H9 (cell line): ENCODE measurements around the gene BEST4. TPM values are rescaled to one million over a fixed set of nuclear protein-coding genes. Genes with fewer than 3 reads are reported as not detected.
A peak's percentile ranks its signal among the peaks of the same experiment; 100 is the strongest.

Experiments used
- DNase-seq: peaks from one replicate; pipeline ENCODE4 v3.0.0-alpha.2; 2017
- H2AFZ ChIP-seq: one replicate; pipeline ENCODE4 v1.6.1; 2013; ENCODE audit warnings: mild to moderate bottlenecking, low read length, control low read depth, moderate library complexity
- H2AK5ac ChIP-seq: 2 replicates; pipeline ENCODE4 v1.6.1; 2013; ENCODE audit warnings: low read length, control low read depth, mixed read lengths; ENCODE audit not compliant: insufficient read length
- H2BK120ac ChIP-seq: one replicate; pipeline ENCODE4 v1.6.1; 2013; ENCODE audit warnings: low read depth, mild to moderate bottlenecking, low read length, control low read depth, inconsistent platforms; ENCODE audit not compliant: poor library complexity, severe bottlenecking
- H2BK12ac ChIP-seq: 2 replicates; pipeline ENCODE4 v1.6.1; 2013; ENCODE audit warnings: low read length, control low read depth, mixed read lengths, low read depth; ENCODE audit not compliant: insufficient read length
- H2BK15ac ChIP-seq: 2 replicates; pipeline ENCODE4 v1.6.1; 2013; ENCODE audit warnings: low read depth, low read length, control low read depth
- H2BK20ac ChIP-seq: one replicate; pipeline ENCODE4 v1.6.1; 2013; ENCODE audit warnings: low read depth, mild to moderate bottlenecking, low read length, control low read depth, inconsistent platforms; ENCODE audit not compliant: poor library complexity, severe bottlenecking
- H2BK5ac ChIP-seq: 2 replicates; pipeline ENCODE4 v1.6.1; 2013; ENCODE audit warnings: low read length, control low read depth, mixed read lengths; ENCODE audit not compliant: insufficient read length
- H3K14ac ChIP-seq: 2 replicates; pipeline ENCODE4 v1.6.1; 2013; ENCODE audit warnings: low read length, control low read depth; ENCODE audit not compliant: insufficient read depth
- H3K18ac ChIP-seq: 2 replicates; pipeline ENCODE4 v1.6.1; 2013; ENCODE audit warnings: low read depth, mild to moderate bottlenecking, mixed read lengths, low read length, control low read depth; ENCODE audit not compliant: insufficient read length
- H3K23ac ChIP-seq: 2 replicates; pipeline ENCODE4 v1.6.1; 2013; ENCODE audit warnings: low read length, control low read depth, mixed read lengths, low read depth; ENCODE audit not compliant: insufficient read length
- H3K23me2 ChIP-seq: 2 replicates; pipeline ENCODE4 v1.6.1; 2013; ENCODE audit warnings: low read depth, mild to moderate bottlenecking, mixed read lengths, low read length, control low read depth; ENCODE audit not compliant: insufficient read length, poor library complexity, severe bottlenecking
- H3K27ac ChIP-seq: 2 replicates; pipeline ENCODE4 v1.5.1; 2013; ENCODE audit warnings: low read length, control low read depth, mixed read lengths, low read depth; ENCODE audit not compliant: insufficient read length
- H3K27me3 ChIP-seq: 2 replicates; pipeline ENCODE4 v1.6.1; 2013; ENCODE audit warnings: low read length, control low read depth, inconsistent platforms; ENCODE audit not compliant: insufficient read depth
- H3K4ac ChIP-seq: 2 replicates; pipeline ENCODE4 v1.6.1; 2013; ENCODE audit warnings: low read depth, mild to moderate bottlenecking, control low read depth, inconsistent platforms, low read length, moderate library complexity
- H3K4me1 ChIP-seq: 2 replicates; pipeline ENCODE4 v1.6.1; 2013; ENCODE audit warnings: low read length, control low read depth, inconsistent platforms; ENCODE audit not compliant: insufficient read depth
- H3K4me2 ChIP-seq: 2 replicates; pipeline ENCODE4 v1.6.1; 2013; ENCODE audit warnings: low read length, control low read depth, mixed read lengths; ENCODE audit not compliant: insufficient read length, insufficient read depth
- H3K56ac ChIP-seq: 2 replicates; pipeline ENCODE4 v1.6.1; 2013; ENCODE audit warnings: low read depth, mild to moderate bottlenecking, mixed read lengths, low read length, control low read depth; ENCODE audit not compliant: insufficient read length
- H3K79me1 ChIP-seq: 2 replicates; pipeline ENCODE4 v1.6.1; 2013; ENCODE audit warnings: low read depth, mild to moderate bottlenecking, moderate library complexity, low read length, control low read depth, inconsistent platforms; ENCODE audit not compliant: insufficient read depth, poor library complexity, severe bottlenecking
- H3K79me2 ChIP-seq: 2 replicates; pipeline ENCODE4 v1.6.1; 2013; ENCODE audit warnings: low read length, control low read depth, inconsistent platforms; ENCODE audit not compliant: insufficient read depth
- H3K9ac ChIP-seq: 2 replicates; pipeline ENCODE4 v1.6.1; 2013; ENCODE audit warnings: low read length, control low read depth, mixed read lengths; ENCODE audit not compliant: insufficient read length; ENCODE audit errors: extremely low read depth
- H3K9me3 ChIP-seq: one replicate; pipeline ENCODE4 v1.6.1; 2013; ENCODE audit warnings: low read depth, low read length, inconsistent platforms; ENCODE audit not compliant: control insufficient read depth
- H3T11ph ChIP-seq: one replicate; pipeline ENCODE4 v1.6.1; 2013; ENCODE audit warnings: mild to moderate bottlenecking, low read length, control low read depth, inconsistent platforms
- H4K20me1 ChIP-seq: one replicate; pipeline ENCODE4 v1.6.1; 2013; ENCODE audit not compliant: control insufficient read depth, insufficient read length, insufficient read depth
- H4K5ac ChIP-seq: 2 replicates; pipeline ENCODE4 v1.6.1; 2013; ENCODE audit warnings: low read depth, mild to moderate bottlenecking, mixed read lengths, low read length, control low read depth; ENCODE audit not compliant: insufficient read length
- H4K8ac ChIP-seq: replicated peaks from 2 replicates; pipeline ENCODE4 v1.6.1; 2013; ENCODE audit warnings: low read length, control low read depth, mixed read lengths, low read depth; ENCODE audit not compliant: insufficient read length
- H4K91ac ChIP-seq: 2 replicates; pipeline ENCODE4 v1.6.1; 2013; ENCODE audit warnings: low read depth, mild to moderate bottlenecking, moderate library complexity, mixed read lengths, low read length, control low read depth; ENCODE audit not compliant: insufficient read length
- H3K27ac Mint-ChIP-seq, 3 experiments: 2 replicates in 2 of 3; 3 replicates in 1 of 3; pipeline ENCODE4 v1.8.0; 2020 to 2021; ENCODE audit warnings: mixed read lengths in 3 of 3, mild to moderate bottlenecking in 1 of 3, moderate library complexity in 1 of 3
- H3K27me3 Mint-ChIP-seq: 2 replicates; pipeline ENCODE4 v1.8.0; 2021; ENCODE audit warnings: low read depth, mild to moderate bottlenecking, moderate library complexity, mixed read lengths
- H3K36me3 Mint-ChIP-seq, 3 experiments: 2 replicates in 2 of 3; 3 replicates in 1 of 3; pipeline ENCODE4 v1.8.0; 2020 to 2021; ENCODE audit warnings: low read depth in 3 of 3, mixed read lengths in 3 of 3; ENCODE audit not compliant: insufficient read depth in 1 of 3
- H3K4me1 Mint-ChIP-seq, 2 experiments: 2 replicates each; pipeline ENCODE4 v1.8.0; 2020; ENCODE audit warnings: mixed read lengths in 2 of 2
- H3K4me3 Mint-ChIP-seq, 2 experiments: 2 replicates in 1 of 2; 3 replicates in 1 of 2; pipeline ENCODE4 v1.8.0; 2020 to 2021; ENCODE audit warnings: mild to moderate bottlenecking in 2 of 2, mixed read lengths in 2 of 2, moderate library complexity in 1 of 2
- H3K9me3 Mint-ChIP-seq, 2 experiments: 2 replicates in 1 of 2; 3 replicates in 1 of 2; pipeline ENCODE4 v1.8.0; 2020; ENCODE audit warnings: mild to moderate bottlenecking in 2 of 2, mixed read lengths in 2 of 2, moderate library complexity in 1 of 2
- WGBS: extraction: QIAGEN DNeasy Blood & Tissue Kit; methylation state at CpG from one replicate; pipeline ENCODE4 v1.1.7; 2013; ENCODE audit warnings: missing lambda C conversion rate, low lambda C conversion rate, mixed read lengths; ENCODE audit not compliant: insufficient read length; ENCODE audit errors: extremely low coverage; 5-methylcytosine and 5-hydroxymethylcytosine counted together
- total RNA-seq: library from RNA; stranded (reverse); gene quantifications from 2 replicates; pipeline ENCODE4 v1.2.1, GENCODE V29; 2021
- TF ChIP-seq, protein P1 (sequence below): fragments of 200-600 bp; sonication (generic); conservative IDR thresholded peaks from 3 replicates; pipeline ENCODE4 v1.8.0; 2021; ENCODE audit warnings: antibody characterized with exemption, mild to moderate bottlenecking

Gene BEST4
- total RNA-seq, 1 experiment from 2014 or later, result 1.1 TPM

DNA sequence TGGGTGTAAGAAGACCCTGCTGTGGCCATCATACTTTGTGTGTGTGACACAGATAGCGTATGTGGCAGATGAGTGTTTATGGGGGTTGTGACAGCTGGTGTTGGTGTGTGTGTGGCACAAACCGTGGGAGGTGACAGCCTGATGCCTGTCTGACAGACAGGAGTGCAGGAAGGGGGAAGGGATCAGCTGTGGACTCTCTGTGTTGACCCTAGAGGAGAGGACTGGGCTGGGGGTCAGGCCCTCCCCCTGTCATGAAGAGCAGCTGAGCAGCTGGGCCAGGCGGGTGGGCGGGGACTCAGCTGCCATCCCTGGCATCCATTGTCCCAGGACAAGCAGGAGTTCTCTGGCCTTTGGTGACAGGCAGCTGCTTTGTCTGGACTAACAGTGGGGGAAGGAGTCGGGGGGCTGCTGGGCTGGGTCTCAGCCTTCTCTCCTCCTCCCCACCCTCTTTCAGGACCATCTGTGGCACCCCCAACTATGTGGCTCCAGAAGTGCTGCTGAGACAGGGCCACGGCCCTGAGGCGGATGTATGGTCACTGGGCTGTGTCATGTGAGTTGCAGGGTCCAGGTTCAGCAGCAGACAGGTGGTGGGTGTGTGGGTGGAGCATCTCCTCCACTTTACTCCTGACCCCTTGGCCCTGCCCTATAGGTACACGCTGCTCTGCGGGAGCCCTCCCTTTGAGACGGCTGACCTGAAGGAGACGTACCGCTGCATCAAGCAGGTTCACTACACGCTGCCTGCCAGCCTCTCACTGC lies 14.5 kb upstream of the BEST4 start:
- no peak overlapping the region for H2BK120ac ChIP-seq
- no peak overlapping the region for H2BK20ac ChIP-seq
- H3K23me2 ChIP-seq, result peaks cover 9% of the 10 kb centered on the region
- H3K9ac ChIP-seq, result no peak overlapping the region
- H3K4me1 ChIP-seq, result peaks cover 6% of the 10 kb centered on the region; the same call in 1 of the 2 replicates
- no peak overlapping the region for H3K18ac ChIP-seq
- H3K4me2 ChIP-seq, result no peak overlapping the region
- H3K4ac ChIP-seq, result no peak overlapping the region
- no peaks in the 10 kb centered on the region for H3K79me2 ChIP-seq
- no peak overlapping the region for H2AFZ ChIP-seq
- H3K23ac ChIP-seq, result no peak overlapping the region
- H4K20me1 ChIP-seq, result no peaks in the 10 kb centered on the region
- WGBS, result no CpG with 5 or more reads among the region's 13 CpGs
- no peaks in the 10 kb centered on the region for H3K9me3 Mint-ChIP-seq
- TF ChIP-seq, protein P1, sequence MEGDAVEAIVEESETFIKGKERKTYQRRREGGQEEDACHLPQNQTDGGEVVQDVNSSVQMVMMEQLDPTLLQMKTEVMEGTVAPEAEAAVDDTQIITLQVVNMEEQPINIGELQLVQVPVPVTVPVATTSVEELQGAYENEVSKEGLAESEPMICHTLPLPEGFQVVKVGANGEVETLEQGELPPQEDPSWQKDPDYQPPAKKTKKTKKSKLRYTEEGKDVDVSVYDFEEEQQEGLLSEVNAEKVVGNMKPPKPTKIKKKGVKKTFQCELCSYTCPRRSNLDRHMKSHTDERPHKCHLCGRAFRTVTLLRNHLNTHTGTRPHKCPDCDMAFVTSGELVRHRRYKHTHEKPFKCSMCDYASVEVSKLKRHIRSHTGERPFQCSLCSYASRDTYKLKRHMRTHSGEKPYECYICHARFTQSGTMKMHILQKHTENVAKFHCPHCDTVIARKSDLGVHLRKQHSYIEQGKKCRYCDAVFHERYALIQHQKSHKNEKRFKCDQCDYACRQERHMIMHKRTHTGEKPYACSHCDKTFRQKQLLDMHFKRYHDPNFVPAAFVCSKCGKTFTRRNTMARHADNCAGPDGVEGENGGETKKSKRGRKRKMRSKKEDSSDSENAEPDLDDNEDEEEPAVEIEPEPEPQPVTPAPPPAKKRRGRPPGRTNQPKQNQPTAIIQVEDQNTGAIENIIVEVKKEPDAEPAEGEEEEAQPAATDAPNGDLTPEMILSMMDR, result no peak
- no peak overlapping the region for H2BK5ac ChIP-seq
- H3K79me1 ChIP-seq, result no peaks in the 10 kb centered on the region
- peaks cover 3% of the 10 kb centered on the region for H3K27me3 Mint-ChIP-seq
- peak overlapping the region; percentile 3 to 18; a peak in 2 of 5 replicates for H3K4me3 Mint-ChIP-seq
- peaks cover 20 to 26% of the 10 kb centered on the region in 2 experiments for H3K4me1 Mint-ChIP-seq
- no peak overlapping the region for H2BK12ac ChIP-seq
- H3K14ac ChIP-seq, result no peak overlapping the region
- H3K36me3 Mint-ChIP-seq, result peaks cover 3 to 44% (median 26%) of the 10 kb centered on the region in 3 experiments
- no peak overlapping the region for H2BK15ac ChIP-seq
- H4K8ac ChIP-seq, result no peak overlapping the region
- H3K56ac ChIP-seq, result no peak overlapping the region
- no peak overlapping the region for H4K5ac ChIP-seq
- no peak overlapping the region for H2AK5ac ChIP-seq
- H3T11ph ChIP-seq, result no peak overlapping the region
- H3K27ac Mint-ChIP-seq, result no peak overlapping the region
- no peaks in the 10 kb centered on the region for H3K27me3 ChIP-seq
- DNase-seq, result no peak
- no peak overlapping the region for H4K91ac ChIP-seq
- H3K9me3 ChIP-seq, result no peaks in the 10 kb centered on the region
- H3K27ac ChIP-seq, result no peak overlapping the region
